ENCODE data around the gene THOP1.

The THOP1 gene

GRCh38 chr19:2845107-2845506 lies 59.8 kb downstream of the THOP1 start:
- H3K4me3 ChIP-seq (ENCODE audit: low read depth, low read length) = no peak overlapping the region
- in situ Hi-C loops (cut with HindIII; ENCODE audit: low sequenced_read_pairs) = no loop called here
- no peak for DNase-seq (ENCODE audit: low read depth, low spot score)
- TF ChIP-seq CTCF (IDR thresholded peaks at IDR 0.05; ENCODE audit: low read depth, low read length) = no peak

- in situ Hi-C loops (cut with HindIII; ENCODE audit: low sequenced_read_pairs) = no loop called here
- DNase-seq (ENCODE audit: low read depth, low spot score) = no peak
- TF ChIP-seq CTCF (IDR thresholded peaks at IDR 0.05; ENCODE audit: low read depth, low read length) = no peak
- H3K4me3 ChIP-seq (ENCODE audit: low read depth, low read length) = no peak overlapping the region
These were observed 61.0 kb downstream of the THOP1 start for GRCh38 chr19:2846180-2846894.

GRCh38 chr19:2847507-2847906 lies 62.2 kb downstream of the THOP1 start:
- no peak overlapping the region for H3K4me3 ChIP-seq (ENCODE audit: low read depth, low read length)
- DNase-seq (ENCODE audit: low read depth, low spot score) = no peak
- no peak for TF ChIP-seq CTCF (IDR thresholded peaks at IDR 0.05; ENCODE audit: low read depth, low read length)
- in situ Hi-C loops (cut with HindIII; ENCODE audit: low sequenced_read_pairs) = no loop called here

GRCh38 chr19:2848616-2849015 lies 63.3 kb downstream of the THOP1 start:
- in situ Hi-C loops (cut with HindIII; ENCODE audit: low sequenced_read_pairs) = no loop called here
- no peak overlapping the region for H3K4me3 ChIP-seq (ENCODE audit: low read depth, low read length)
- TF ChIP-seq CTCF (IDR thresholded peaks at IDR 0.05; ENCODE audit: low read depth, low read length) = no peak
- DNase-seq (ENCODE audit: low read depth, low spot score) = no peak

- no peak for TF ChIP-seq CTCF (IDR thresholded peaks at IDR 0.05; ENCODE audit: low read depth, low read length)
- H3K4me3 ChIP-seq (ENCODE audit: low read depth, low read length) = no peak overlapping the region
- in situ Hi-C loops (cut with HindIII; ENCODE audit: low sequenced_read_pairs) = no loop called here
- no peak for DNase-seq (ENCODE audit: low read depth, low spot score)
These were observed 65.1 kb downstream of the THOP1 start for GRCh38 chr19:2850256-2850925.

- no peak overlapping the region for H3K4me3 ChIP-seq (ENCODE audit: low read depth, low read length)
- TF ChIP-seq CTCF (IDR thresholded peaks at IDR 0.05; ENCODE audit: low read depth, low read length) = no peak
- in situ Hi-C loops (cut with HindIII; ENCODE audit: low sequenced_read_pairs) = no loop called here
- DNase-seq (ENCODE audit: low read depth, low spot score) = no peak
These were observed 67.3 kb downstream of the THOP1 start for GRCh38 chr19:2852598-2852997.
